HG02642 (cell line): ENCODE results near the gene THYN1.
A peak's percentile ranks its signal among the peaks of the same experiment; 100 is the strongest.
"Not testable (repeated sequence)": the region's sequence is repeated elsewhere in the genome, so short reads cannot be mapped to it uniquely, and the experiment has no call there.

Source experiments
- ATAC-seq: cut with Tn5 transposase; IDR thresholded peaks from one replicate; pipeline ENCODE4 v1.9.1; 2021; ENCODE audit warnings: mild to moderate bottlenecking; ENCODE audit not compliant: unreplicated experiment, poor library complexity

Gene THYN1

GRCh38 chr11:134253188-134253993 is at the start of gene THYN1, which contains the start of gene ACAD8:
TSS of gene THYN1 (minus strand) at chr11:134253352. CDS start at chr11:134252882, 470 bp downstream.
TSS of gene ACAD8 (plus strand) at chr11:134253568. CDS start at chr11:134253601, 33 bp downstream.
- ATAC-seq: peak; percentile 99

GRCh38 chr11:134294664-134295063 is 41.5 kb upstream of the THYN1 start:
- ATAC-seq: no peak

DNA sequence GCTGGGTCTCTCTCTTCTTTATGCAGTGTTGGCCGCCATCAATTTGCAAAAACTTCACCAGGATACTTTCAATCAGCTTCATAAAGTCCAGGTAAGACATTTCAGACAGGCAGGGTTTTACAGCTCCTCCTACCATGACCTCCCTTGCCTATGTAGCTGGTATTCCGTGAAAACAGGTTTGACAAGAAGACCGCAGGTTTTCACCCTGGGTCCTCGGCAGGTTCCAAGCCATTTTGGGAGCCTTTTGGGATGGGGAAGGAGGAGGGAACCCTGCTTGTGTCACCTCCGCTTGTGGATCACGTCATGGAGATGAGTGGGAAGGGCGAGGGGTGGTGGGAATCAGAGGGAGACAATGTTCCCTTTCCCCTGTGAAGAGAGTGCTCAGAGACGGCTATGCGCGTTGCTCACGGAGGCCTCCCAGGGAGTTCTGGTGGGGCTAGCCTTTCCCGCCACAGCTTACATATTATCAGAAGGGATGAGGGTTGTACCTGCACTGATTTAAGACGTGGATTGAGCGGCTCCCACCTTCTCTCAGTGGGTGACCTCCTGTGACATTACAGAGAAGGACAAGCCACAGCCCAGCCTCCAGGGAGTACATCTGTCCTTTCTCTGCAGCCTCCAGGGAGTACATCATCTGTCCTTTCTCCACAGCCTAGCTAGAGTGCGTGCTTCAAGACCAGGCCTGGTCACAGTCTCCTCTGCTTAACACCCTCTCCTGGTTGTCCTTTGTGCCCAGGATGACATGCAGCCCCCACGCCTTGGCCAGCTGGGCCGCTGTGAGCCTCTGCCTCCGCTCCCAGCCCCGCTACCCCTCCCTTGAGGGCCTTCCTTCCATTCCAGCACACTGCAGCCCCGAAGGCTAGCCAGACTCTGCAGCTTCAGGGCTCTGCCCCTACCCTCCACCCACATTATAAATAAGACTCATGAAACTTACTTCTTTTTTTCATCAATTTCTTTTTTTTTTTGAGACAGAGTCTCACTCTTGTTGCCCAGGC is 40.3 kb upstream of the THYN1 start:
- no peak for ATAC-seq

DNA sequence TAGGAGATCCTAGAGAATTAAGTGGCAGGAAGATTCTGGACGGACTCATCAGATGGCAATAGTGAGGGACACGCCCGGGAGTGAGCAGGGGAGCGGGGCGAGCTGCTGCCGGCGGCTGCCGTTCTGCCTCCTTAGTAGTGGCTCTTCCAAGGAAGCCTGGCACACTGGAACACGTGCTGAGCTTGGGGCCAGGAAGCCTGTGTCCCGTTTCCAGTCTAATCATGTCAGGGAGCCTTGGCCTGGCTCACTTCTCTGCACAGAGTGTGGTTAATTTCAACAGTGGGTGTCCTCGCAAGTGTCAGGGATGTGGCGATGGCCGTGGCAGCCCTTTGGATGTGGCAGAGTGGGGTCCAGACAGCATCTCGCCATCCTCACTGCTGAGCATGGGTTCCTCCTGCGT is 39.5 kb upstream of the THYN1 start:
- no peak for ATAC-seq

GRCh38 chr11:134291196-134291595 is 38.0 kb upstream of the THYN1 start:
- ATAC-seq: no peak

DNA sequence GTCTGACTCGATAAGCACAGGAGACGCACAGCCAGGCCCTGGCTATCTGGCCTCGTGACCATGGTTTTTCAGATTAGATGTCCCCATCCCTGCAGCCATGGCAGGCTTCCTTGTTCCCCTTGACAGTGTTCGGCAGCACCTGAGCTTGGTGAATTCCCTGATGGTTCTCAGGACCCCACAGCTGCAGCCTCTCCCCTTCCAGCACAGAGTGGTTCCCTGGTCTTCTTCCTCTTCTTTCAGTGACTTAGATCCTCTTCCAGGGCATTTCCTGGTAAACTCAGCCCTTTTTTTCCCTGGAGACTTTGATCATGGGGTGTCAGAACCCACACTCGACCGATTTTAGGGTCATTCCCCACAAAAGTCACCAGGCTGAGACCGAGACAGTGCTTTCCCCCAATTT is 37.5 kb upstream of the THYN1 start:
- ATAC-seq: no peak

GRCh38 chr11:134289789-134290188 is 36.6 kb upstream of the THYN1 start:
- ATAC-seq: no peak

DNA sequence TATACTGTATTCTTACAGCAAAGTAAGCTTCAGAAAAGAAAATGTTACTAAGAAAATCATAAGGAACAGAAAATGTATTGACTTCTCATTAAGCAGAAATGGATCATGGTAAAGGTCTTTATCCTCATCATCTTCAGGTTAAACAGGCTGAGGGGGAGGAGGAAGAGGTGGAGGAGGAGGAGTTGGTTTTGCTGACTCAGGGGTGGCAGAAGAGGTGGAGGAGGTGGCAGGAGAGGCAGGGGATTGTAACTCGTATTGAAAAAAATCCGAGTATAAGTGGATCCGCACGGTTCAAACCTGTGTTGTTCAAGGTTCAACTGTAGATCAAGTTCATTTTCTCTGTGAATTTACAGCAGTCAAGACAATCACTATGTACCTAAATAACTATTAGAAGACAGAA is 36.0 kb upstream of the THYN1 start:
- ATAC-seq: no peak

DNA sequence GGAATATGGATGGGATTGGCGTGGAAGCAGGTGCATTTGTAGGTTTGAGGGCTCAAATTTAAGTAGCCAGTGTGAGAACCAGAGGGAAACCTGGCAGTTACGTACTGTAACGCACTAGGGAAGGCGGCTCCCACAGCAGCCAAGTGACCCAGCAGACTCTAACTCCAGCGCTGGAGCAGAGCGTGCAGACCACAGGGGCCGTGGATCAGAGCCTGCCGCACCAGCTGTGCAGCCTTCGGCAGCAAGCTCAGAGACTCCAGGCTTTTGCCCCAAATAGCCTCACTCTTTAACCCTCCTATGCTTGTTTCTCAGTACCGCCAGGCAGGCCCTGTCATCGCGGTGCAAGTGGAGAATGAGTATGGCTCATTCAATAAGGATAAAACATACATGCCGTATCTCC is 35.3 kb upstream of the THYN1 start:
- no peak for ATAC-seq

- ATAC-seq: no peak
These were observed 34.4 kb upstream of the THYN1 start for GRCh38 chr11:134287561-134287960.

GRCh38 chr11:134284349-134284748 is 31.2 kb upstream of the THYN1 start:
- ATAC-seq: not testable (repeated sequence)

DNA sequence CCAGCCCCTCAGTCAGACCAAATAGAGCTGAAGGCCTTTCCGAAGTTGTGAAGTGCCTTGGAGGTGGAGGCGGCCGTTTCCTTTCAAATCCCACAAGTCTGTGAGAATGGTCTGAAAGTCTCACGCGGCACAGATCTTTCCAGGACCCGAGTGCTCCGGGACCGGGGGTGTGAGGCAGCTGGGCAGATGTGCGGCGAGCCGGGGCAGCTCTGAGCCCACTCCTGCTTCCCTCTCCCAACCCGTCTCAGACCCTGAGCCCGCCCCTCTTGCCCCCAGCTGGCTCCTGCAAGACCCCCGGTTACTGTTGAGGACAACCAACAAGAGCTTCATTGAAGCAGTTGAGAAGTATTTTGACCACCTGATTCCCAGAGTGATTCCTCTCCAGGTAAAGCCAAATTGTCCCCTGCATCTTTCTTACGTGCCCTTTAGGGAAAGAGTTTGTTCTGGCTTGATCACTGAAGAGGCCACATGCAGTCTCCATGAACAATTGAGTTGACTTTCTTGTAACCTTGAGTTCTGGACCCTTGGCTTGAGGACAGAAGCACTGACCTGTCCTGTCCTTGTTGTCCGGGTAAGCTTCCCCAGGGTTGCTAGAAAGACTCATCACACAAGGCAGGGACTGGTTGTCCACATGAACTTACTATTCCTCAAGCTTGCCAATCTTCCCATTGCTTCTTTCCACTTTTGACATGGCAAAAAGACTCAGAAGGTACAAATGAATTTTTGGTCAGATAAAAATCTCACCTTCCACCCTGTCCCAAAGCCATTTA is 30.5 kb upstream of the THYN1 start:
- ATAC-seq: no peak

DNA sequence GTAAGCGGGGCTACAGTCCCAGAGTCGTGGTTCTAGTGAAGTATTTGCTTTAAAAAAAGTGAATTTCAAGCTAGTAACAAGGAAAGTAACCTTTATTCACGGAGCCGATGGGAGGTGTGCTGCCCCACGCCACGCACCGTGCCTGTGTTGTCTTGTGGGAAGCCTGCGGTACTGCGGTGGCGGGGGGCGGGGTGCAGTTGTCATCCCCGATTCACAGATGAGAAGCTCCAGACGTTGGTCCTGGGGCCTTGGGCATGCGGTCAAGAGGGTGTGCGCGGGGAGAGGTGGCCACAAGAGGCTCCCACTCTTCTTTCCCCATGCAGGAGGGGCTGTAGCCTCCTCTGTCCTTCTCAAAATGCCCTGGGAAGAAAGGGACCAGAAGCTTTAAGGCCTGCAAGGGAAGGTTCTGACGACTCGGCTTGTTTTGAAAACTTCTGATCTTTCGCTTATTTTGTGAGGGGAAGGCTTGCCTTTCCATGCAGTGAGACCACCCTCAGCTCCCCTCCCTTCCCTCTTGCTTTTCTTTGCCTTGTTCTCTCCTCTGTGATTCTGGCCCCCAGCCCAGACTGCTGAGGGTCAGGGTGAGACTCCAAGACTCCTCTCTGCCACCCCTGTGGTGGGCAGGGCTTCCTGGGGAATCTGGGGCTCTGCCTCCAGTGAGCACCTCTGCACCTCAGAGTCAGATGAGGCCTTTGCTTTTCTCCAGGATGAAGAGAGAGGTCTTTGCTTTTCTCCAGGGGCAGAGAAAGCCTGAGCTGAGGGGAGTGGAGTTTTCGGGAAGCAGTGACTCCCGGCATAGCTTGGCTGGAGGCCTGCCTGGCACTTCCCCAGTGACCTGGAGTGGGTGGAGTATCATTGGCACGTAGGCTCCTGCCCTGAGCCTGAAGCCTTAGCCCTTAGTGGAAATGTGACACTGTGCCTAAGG is 29.2 kb upstream of the THYN1 start:
- no peak for ATAC-seq

DNA sequence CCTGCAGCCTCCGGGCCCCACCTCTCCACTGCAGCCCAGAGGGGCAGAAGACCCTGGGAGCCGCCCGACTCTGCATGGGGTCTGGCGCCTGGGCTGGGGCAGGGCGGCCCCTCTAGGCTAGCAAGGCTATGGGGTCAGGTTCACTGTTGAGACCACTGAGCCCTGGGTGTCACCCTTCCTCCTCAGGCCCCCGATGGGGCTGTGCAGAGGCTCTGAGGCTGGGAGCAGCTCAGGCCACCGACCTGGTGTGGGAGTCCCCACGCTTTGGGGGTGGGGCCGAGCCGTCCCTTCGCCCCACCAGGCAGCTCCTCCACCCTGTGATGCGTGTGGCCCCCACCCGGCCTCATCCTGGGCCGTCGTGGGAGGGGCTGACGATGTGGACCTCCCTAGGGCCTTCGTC is 28.5 kb upstream of the THYN1 start:
- ATAC-seq: not testable (repeated sequence)

DNA sequence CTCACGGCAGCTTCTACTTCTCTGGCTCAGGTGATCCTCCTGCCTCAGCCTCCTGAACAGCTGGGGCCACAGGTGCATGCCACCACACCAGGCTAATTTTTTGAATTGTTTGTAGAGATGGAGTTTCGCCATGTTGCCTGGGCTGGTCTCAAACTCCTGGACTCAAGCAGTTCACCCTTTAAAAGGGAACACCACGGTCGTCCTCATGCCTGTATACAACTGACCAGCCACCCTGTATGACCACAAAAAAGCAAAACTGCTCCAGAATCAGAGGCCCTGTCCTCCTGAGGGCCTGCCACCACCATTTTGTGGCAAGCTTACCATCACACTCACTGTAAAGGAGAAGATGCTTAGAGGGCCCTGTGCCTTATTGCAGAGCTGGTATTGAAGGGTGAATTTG is 25.2 kb upstream of the THYN1 start:
- ATAC-seq: no peak

DNA sequence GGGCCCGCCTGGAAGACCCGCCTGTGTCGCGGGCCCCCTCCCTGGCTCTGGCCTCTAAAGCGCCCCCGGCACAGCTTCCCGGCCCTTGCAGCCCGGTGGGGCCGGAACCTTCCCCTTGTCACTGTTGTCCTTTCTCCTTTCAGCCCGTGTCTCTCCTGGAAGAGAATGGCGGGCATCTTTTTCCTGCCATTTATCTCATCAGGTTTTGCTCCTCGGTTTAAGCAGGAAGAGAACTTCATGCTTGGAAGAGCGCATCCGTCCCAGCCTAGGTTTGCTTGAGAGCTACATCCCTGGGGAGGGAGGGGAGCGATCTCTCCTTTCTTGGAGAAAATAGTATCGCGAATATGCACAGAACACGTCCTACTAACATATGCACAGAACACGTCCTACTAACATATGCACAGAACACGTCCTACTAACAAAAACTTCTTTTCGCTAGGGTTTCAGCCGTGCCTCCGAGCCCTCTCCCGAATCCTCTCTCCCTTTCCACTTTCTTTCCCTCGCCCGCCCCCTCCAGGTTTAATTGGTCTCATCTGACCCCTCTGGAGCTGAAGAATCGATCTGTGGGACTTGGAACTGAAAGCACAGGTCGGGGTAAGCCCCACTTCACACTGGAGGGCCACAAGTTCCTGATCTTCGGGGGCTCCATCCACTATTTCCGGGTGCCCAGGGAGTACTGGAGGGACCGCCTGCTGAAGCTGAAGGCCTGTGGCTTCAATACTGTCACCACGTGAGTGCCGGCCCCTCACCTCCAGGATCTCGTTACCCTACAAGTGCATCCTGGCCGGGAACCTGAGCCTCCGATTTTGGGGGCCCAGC is 24.2 kb upstream of the THYN1 start:
- ATAC-seq: no peak

DNA sequence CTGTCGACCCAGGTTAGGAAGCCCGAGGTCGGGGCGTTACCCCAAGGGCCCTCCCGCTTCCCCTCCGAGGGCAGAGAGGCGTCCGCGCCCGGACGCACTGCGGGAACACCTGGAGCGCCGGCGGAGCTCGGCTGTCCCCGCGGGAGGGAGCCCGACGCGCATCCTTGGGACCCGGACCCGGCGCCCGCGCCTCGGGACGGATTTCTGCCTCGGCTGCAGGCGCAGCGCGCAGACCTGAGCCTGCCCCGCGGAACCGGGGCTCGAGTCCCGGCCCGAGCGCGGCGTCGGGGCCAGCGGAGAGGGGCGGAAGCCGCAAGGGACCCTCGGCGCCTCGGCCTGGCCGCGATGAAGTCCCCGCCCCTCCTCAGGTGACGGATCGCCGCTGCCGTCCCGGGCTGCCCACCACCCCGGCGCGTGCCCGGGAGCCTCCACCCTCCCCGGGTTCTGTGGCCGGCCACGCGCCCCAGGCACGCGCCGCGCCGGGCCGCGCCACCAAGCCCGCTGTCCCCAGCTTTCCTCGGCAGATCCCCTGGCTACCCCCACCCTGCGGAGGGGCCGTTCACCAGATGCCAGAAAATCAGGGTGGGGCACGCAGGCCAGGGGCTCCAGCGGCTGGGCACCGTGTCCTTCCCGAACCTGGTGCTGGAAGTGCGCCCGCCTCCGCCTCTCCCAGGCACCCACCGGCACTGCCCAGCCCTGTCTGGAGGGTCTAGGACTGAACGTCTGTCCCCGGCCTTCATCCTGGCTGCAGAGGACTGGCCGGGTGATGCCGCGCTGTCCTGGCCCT is 23.4 kb upstream of the THYN1 start:
- peak; percentile 26 for ATAC-seq
